Neural cell (in vitro differentiated cells): Measurements from ENCODE around the gene TNKS1BP1. TPM values are rescaled to one million over a fixed set of nuclear protein-coding genes. Genes with fewer than 3 reads are reported as not detected.

Source experiments
- H2AFZ ChIP-seq: fragments of 200-600, 300-800 bp; sonication (generic), shearing (Covaris generic); 2 replicates; pipeline ENCODE4 v1.6.0; 2014; ENCODE audit warnings: low read depth, mild to moderate bottlenecking, antibody characterized with exemption, low read length, moderate library complexity
- H3F3A ChIP-seq: fragments of 200-600 bp; shearing (Covaris generic); 2 replicates; pipeline ENCODE4 v1.6.1; 2016; ENCODE audit warnings: mild to moderate bottlenecking, moderate library complexity, mixed read lengths, antibody characterized with exemption, low read length; ENCODE audit not compliant: insufficient read depth, poor library complexity, severe bottlenecking
- H3K27ac ChIP-seq: fragments of 200-600, 300-800 bp; sonication (generic), shearing (Covaris generic); 2 replicates; pipeline ENCODE4 v1.5.1; 2014; ENCODE audit warnings: mild to moderate bottlenecking, low read length, moderate library complexity
- H3K27me3 ChIP-seq: fragments of 300-800, 200-600 bp; sonication (generic), shearing (Covaris generic); 2 replicates; pipeline ENCODE4 v1.6.0; 2014; ENCODE audit warnings: mild to moderate bottlenecking, low read depth, low read length, moderate library complexity; ENCODE audit not compliant: insufficient read depth
- H3K36me3 ChIP-seq: fragments of 300-800, 200-600 bp; sonication (generic), shearing (Covaris generic); 2 replicates; pipeline ENCODE4 v1.5.1; 2014; ENCODE audit warnings: mild to moderate bottlenecking, antibody characterized with exemption, low read length, moderate library complexity; ENCODE audit not compliant: insufficient read depth
- H3K4me2 ChIP-seq: fragments of 300-800, 200-600 bp; sonication (generic), shearing (Covaris generic); 2 replicates; pipeline ENCODE4 v1.6.0; 2014; ENCODE audit warnings: mild to moderate bottlenecking, low read length
- H3K4me3 ChIP-seq: fragments of 300-800, 200-600 bp; sonication (generic), shearing (Covaris generic); 2 replicates; pipeline ENCODE4 v1.5.1; 2014; ENCODE audit warnings: mild to moderate bottlenecking, low read length, moderate library complexity
- H3K79me2 ChIP-seq: fragments of 200-600 bp; shearing (Covaris generic); replicated peaks from 2 replicates; pipeline ENCODE4 v1.6.0; 2014; ENCODE audit warnings: mild to moderate bottlenecking, low read length, moderate library complexity; ENCODE audit not compliant: insufficient read depth
- H3K9ac ChIP-seq: fragments of 300-800, 200-600 bp; sonication (generic), shearing (Covaris generic); 2 replicates; pipeline ENCODE4 v1.6.1; 2016; ENCODE audit warnings: mild to moderate bottlenecking, low read length, mixed read lengths
- H3K9me2 ChIP-seq: fragments of 200-600 bp; shearing (Covaris generic); 2 replicates; pipeline ENCODE4 v1.6.1; 2016; ENCODE audit warnings: mild to moderate bottlenecking, low read length, mixed read lengths; ENCODE audit not compliant: insufficient read depth
- H3K9me3 ChIP-seq: fragments of 200-600, 300-800 bp; sonication (generic), shearing (Covaris generic); 2 replicates; pipeline ENCODE4 v1.6.1; 2016; ENCODE audit warnings: mild to moderate bottlenecking, mixed run types, low read length, moderate library complexity, mixed read lengths
- H4K20me1 ChIP-seq: fragments of 200-600 bp; shearing (Covaris generic); 2 replicates; pipeline ENCODE4 v1.6.1; 2016; ENCODE audit warnings: mild to moderate bottlenecking, mixed run types; ENCODE audit not compliant: insufficient read depth
- EP300 ChIP-seq: fragments of 450-650 bp; conservative IDR thresholded peaks from 2 replicates; pipeline ENCODE4 v1.6.1; 2014; ENCODE audit warnings: antibody characterized with exemption, mild to moderate bottlenecking, moderate library complexity; ENCODE audit not compliant: poor library complexity, severe bottlenecking
- EZH2 ChIP-seq: fragments of 200-600, 300-800 bp; shearing (Covaris generic), sonication (generic); IDR thresholded peaks from 2 replicates; pipeline ENCODE4 v1.6.1; 2014; ENCODE audit warnings: antibody characterized with exemption, low read length, borderline replicate concordance, mild to moderate bottlenecking; ENCODE audit not compliant: insufficient read depth, poor library complexity, severe bottlenecking
- MXI1 ChIP-seq: fragments of 450-650 bp; conservative IDR thresholded peaks from 2 replicates; pipeline ENCODE4 v1.6.1; 2014; ENCODE audit warnings: antibody characterized with exemption, mild to moderate bottlenecking; ENCODE audit not compliant: poor library complexity, severe bottlenecking
- POLR2AphosphoS5 ChIP-seq: IDR thresholded peaks from 2 replicates; pipeline ENCODE4 v1.6.1; 2012
- RAD21 ChIP-seq: fragments of 450-650 bp; conservative IDR thresholded peaks from 2 replicates; pipeline ENCODE4 v1.6.1; 2014; ENCODE audit warnings: antibody characterized with exemption, mild to moderate bottlenecking, moderate library complexity
- SMC3 ChIP-seq: fragments of 450-650 bp; conservative IDR thresholded peaks from 2 replicates; pipeline ENCODE4 v1.6.1; 2014; ENCODE audit warnings: antibody characterized with exemption, mild to moderate bottlenecking, moderate library complexity; ENCODE audit not compliant: poor library complexity
- TAF1 ChIP-seq: IDR thresholded peaks from 2 replicates; pipeline ENCODE4 v1.6.1; 2012; ENCODE audit warnings: low read depth
- polyA plus RNA-seq: library from polyadenylated mRNA; depleted of rRNA; stranded (reverse); fragments of >200 nt; gene quantifications from 2 replicates; pipeline ENCODE4 v1.2.3, GENCODE V29; 2014
- TF ChIP-seq, protein P1 (sequence below): fragments of 450-650 bp; IDR thresholded peaks from 2 replicates; pipeline ENCODE4 v1.5.1; 2014; ENCODE audit warnings: antibody characterized with exemption, mild to moderate bottlenecking, moderate library complexity; ENCODE audit not compliant: poor library complexity, severe bottlenecking
- TF ChIP-seq, protein P2 (sequence below): IDR thresholded peaks from 2 replicates; pipeline ENCODE4 v1.6.1; 2012; ENCODE audit warnings: borderline replicate concordance

TNKS1BP1 gene
- polyA plus RNA-seq, 1 donor from 2014 or later = 8.9 TPM

GRCh38 chr11:57311109-57311936 is 13.4 kb downstream of the TNKS1BP1 start:
- H4K20me1 ChIP-seq = no peaks in the 10 kb centered on the region
- no peaks in the 10 kb centered on the region for H3K9me2 ChIP-seq
- H3K27me3 ChIP-seq = no peaks in the 10 kb centered on the region
- no peak overlapping the region for H3K9ac ChIP-seq
- H3K9me3 ChIP-seq = no peaks in the 10 kb centered on the region
- H3F3A ChIP-seq = no peaks in the 10 kb centered on the region
- no peak overlapping the region for H2AFZ ChIP-seq
- no peak overlapping the region for H3K4me2 ChIP-seq
- H3K27ac ChIP-seq = no peak overlapping the region
- no peak overlapping the region for H3K4me3 ChIP-seq
- H3K79me2 ChIP-seq = no peaks in the 10 kb centered on the region
- TF ChIP-seq RAD21 = no peak
- TF ChIP-seq TAF1 = no peak
- TF ChIP-seq SMC3 = no peak
- TF ChIP-seq, protein P1, sequence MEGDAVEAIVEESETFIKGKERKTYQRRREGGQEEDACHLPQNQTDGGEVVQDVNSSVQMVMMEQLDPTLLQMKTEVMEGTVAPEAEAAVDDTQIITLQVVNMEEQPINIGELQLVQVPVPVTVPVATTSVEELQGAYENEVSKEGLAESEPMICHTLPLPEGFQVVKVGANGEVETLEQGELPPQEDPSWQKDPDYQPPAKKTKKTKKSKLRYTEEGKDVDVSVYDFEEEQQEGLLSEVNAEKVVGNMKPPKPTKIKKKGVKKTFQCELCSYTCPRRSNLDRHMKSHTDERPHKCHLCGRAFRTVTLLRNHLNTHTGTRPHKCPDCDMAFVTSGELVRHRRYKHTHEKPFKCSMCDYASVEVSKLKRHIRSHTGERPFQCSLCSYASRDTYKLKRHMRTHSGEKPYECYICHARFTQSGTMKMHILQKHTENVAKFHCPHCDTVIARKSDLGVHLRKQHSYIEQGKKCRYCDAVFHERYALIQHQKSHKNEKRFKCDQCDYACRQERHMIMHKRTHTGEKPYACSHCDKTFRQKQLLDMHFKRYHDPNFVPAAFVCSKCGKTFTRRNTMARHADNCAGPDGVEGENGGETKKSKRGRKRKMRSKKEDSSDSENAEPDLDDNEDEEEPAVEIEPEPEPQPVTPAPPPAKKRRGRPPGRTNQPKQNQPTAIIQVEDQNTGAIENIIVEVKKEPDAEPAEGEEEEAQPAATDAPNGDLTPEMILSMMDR = no peak
- TF ChIP-seq POLR2AphosphoS5 = no peak
- TF ChIP-seq, protein P2, sequence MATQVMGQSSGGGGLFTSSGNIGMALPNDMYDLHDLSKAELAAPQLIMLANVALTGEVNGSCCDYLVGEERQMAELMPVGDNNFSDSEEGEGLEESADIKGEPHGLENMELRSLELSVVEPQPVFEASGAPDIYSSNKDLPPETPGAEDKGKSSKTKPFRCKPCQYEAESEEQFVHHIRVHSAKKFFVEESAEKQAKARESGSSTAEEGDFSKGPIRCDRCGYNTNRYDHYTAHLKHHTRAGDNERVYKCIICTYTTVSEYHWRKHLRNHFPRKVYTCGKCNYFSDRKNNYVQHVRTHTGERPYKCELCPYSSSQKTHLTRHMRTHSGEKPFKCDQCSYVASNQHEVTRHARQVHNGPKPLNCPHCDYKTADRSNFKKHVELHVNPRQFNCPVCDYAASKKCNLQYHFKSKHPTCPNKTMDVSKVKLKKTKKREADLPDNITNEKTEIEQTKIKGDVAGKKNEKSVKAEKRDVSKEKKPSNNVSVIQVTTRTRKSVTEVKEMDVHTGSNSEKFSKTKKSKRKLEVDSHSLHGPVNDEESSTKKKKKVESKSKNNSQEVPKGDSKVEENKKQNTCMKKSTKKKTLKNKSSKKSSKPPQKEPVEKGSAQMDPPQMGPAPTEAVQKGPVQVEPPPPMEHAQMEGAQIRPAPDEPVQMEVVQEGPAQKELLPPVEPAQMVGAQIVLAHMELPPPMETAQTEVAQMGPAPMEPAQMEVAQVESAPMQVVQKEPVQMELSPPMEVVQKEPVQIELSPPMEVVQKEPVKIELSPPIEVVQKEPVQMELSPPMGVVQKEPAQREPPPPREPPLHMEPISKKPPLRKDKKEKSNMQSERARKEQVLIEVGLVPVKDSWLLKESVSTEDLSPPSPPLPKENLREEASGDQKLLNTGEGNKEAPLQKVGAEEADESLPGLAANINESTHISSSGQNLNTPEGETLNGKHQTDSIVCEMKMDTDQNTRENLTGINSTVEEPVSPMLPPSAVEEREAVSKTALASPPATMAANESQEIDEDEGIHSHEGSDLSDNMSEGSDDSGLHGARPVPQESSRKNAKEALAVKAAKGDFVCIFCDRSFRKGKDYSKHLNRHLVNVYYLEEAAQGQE = no peak
- TF ChIP-seq EP300 = no peak
- no peak for TF ChIP-seq MXI1
- TF ChIP-seq EZH2 = no peak
- no peaks in the 10 kb centered on the region for H3K36me3 ChIP-seq

GRCh38 chr11:57310630-57311086 is 14.1 kb downstream of the TNKS1BP1 start:
- Histone ChIP-seq H3K27ac (no peak overlapping the region), H3K9me2 (no peaks in the 10 kb centered on the region), H3K9me3 (no peaks in the 10 kb centered on the region), H3K79me2 (no peaks in the 10 kb centered on the region), H3K9ac (no peak overlapping the region), H4K20me1 (no peaks in the 10 kb centered on the region), H2AFZ (no peak overlapping the region), H3F3A (no peaks in the 10 kb centered on the region), H3K36me3 (no peaks in the 10 kb centered on the region), H3K4me3 (no peak overlapping the region), H3K27me3 (no peaks in the 10 kb centered on the region), H3K4me2 (no peak overlapping the region)
- TF ChIP-seq SMC3 = no peak
- TF ChIP-seq RAD21 = no peak
- no peak for TF ChIP-seq EP300
- TF ChIP-seq EZH2 = no peak
- TF ChIP-seq, protein P1 = no peak
- TF ChIP-seq MXI1 = no peak
- no peak for TF ChIP-seq TAF1
